C1 segment of cervical spinal cord (tissue), 14 donors: Measurements from ENCODE around the gene GPN2.

Experiments used
- DNase-seq, 14 donors: peaks; one replicate each; lab custom pipeline; 2025; lab: John Stamatoyannopoulos, UW

Gene GPN2

DNA sequence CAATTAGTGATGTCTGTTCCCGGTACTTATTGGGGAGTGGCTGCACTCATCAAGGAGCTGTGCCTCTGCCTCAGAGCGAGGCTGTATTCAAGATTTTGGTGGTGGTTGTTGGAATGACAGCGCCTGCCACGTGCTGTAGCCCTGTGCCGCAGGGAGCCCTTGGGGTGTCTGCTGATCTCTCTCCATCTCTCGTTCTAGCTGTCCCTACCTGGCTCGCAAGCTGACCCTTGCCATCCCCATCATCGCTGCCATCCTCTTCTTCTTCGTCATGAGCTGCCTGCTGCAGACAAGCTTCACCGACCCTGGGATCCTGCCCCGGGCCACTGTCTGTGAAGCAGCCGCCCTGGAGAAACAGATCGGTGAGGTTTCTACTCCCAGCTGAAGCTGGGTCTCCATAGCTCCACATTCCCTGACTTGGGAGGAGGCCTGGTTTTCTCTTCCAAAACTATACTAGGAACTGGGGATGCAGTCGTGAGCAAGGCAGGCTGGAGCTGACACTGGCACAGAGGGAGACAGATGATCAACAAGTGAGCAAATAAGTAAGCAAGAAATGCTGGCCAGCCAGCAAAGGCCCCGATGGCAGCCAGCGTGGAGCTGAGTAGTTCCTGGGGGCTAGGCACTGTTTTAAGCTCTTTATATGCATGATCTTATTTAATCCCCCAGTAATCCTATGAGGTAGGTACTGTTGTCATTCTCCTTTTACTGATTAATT, 57.7 kb downstream of the GPN2 start:
- no peak for DNase-seq

DNA sequence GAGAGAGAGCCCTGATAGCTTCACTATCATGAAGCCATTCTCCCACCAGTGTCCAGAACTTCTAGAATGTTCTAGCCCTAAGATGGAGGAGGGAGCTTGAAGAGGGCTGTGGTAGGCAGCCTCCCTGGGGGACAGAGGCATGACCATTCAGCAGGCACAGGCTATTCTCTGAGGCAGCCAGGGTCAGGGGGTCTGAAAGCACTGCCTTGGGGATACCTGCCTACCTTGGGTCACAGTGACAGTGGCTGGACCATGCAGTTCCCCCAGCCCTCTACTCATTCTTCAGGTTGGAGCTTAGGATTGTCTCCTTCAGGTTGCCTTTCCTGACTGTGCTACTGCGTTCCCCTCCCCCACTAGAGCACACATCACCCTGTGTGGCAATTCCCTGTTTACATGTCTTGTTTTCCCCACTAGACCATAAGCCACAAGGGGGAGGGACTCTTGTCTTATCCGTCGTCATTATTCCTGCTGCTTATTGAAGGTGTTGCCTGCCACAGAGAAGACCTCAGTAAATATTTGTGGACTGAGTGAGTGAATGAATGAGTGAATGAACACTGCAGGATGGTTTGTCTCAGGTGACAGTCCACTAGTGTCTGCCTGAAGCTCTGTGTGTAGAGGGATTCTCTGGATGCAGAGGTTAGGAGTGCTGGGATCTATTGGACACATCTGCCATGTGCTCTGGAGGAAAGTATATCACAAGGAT, 58.4 kb downstream of the GPN2 start:
- DNase-seq, result no peak

DNA sequence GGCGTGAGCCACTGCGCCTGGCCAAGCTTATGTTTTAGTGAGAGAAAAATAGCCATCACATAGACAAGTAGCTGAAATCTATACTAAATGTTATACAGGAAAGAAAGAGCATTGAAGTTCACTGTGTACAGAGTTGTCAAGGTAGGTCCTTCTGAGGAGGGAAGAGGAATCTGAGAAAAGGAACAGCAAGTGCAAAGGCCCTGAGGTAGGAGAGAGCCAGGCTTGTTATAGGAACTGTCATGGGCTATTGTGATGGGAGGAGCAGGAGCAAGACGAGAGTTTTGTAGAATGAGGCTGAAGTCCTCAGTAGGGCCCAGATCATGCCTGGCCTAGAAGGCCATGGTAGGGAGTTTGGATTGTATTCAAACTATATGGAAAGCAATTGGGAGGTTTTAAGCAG, 59.0 kb downstream of the GPN2 start:
- DNase-seq, result no peak

DNA sequence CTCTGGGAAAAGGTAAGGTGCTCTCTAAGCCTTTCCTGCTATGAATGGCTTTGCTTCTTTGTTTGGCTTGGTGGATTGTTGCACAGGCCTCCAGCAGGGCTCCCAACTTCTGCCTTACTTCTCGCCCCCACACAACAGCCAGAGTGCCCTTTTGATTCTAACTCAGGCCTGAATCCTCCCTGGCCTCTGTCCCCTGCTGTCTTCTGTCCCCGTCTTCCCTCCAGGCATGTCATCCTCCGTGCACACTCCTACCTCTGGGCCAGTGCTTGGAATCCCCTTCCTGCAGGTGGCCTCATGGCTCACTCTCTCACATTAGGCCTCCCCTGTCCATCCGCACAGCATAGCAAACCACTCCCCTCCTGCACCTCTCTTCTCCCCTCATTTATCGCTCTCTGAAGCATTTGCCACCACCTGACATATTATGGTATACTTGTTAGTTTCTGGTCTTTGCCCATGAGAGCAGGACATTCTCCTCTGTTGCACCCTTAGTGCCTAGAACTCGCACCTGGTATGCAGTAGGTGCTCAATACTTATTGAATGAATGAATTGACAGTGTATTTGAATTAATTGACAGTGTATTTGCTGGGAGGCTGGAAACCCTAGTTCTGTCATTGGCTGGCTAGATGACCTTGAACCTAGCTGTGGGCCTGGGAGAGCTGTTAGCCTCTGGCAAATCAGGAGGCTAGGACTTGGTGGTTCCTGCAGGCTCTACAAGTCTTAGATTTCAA, 60.7 kb downstream of the GPN2 start:
- no peak for DNase-seq

DNA sequence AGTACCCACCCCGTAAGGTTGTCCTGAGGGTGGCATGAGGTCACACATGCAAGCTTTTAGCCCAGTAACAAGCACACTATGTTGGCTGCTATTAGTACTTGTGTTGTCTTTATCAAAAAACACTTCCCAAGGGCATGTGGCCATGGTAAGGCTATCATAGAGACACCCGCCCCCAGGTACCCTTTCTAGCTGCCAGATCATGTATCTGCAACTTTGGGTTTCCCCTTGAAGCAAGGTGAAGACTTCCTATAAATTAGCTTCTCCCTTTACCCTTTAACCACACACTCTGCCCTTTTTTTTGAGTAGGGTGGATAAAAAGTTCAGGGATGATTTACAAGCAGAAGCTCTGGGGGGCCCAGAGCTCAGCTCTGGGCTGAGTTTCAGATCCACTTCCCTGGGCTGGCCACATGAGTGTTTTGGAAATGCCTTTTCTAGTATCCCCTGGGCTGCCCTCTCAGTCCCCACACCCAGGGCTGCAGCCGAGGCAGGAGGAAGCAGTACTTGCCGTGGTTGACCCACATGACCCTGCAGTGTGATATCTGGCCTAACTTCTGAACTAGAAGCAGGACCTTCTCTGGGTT, 61.6 kb downstream of the GPN2 start:
- DNase-seq, result peak in 7 of 14 donors; percentile 4 to 45 (median 18)

DNA sequence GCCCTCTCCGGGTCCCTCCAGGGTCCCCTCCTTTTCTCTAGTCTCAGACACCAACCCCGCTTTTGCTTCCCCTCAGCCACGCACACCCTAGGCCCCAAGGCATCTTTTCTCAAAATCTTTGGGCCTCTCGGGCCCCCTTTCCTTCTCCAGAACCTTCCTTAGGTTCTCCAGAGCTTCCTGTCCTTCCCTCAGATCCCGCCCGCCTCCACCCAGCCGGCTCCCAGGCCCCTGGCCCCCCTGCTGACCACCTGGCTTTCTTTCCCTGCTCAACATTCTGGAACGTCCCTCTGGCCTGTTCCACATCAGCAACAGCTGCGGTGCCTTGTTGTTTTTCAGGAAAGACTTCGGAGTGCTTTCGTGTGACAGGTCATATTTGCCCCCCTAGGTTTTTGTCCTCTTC, 62.4 kb downstream of the GPN2 start:
- DNase-seq, result peak in 1 of 14 donors; percentile 2

DNA sequence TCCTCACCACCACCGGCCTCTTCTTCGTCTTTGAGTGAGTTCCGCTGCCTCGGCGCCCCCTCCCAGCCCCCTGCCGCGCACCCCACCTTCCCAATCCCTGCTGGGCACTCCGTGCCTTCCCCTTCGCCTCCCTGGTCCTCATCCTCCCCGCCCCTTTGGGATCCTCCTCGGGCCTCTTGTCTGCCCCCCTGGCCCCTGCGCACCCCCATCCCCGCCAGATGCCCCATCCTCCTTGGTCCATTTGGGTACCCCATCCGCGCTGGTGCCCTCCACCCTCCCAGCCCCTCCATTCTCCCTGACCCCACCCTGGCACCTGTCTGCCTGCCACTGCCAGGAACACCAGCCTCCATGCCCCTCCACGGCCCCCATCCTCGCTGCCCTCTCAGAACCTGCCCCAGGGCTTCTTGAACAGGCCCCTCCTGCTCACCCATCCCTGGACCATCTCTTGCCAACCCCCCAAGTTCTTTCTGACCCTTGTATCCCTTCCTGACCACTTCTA, 62.9 kb downstream of the GPN2 start:
- DNase-seq, result peak in 1 of 14 donors; percentile 14

DNA sequence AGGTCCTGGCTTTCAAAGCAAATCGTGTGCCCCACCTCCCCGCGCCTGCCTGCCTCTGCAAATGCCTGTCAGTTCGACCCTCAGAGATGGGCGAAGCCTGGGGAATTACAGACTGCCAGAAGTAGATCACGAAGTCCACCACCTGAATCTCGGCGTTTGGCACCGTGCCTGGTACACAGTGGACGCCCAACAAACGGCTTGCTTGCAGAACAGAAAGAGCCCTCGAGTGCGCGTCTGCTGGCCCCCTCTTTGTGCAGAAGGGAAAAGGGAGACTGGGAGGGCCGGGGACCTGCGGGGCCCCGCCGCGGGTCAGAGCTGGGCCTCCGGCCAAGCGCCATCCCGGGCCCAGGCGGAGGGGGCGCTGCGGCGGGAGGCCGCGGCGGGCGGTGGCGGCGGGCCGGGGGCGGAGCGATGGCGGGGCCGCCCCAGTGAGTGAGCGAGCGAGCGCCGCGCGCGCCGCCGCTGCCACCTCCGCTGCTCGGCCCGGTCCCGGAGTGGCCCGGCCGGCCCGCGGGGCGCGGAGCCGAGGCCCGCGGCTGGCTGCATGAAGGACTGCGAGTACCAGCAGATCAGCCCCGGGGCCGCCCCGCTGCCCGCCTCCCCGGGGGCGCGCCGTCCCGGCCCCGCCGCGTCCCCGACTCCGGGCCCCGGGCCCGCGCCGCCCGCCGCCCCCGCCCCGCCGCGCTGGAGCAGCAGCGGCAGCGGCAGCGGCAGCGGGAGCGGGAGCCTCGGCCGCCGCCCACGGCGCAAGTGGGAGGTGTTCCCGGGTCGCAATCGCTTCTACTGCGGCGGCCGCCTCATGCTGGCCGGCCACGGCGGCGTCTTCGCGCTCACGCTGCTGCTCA, 63.6 kb downstream of the GPN2 start, which contains the start of gene ZDHHC18:
Gene ZDHHC18 (plus strand): TSS at position 428 of the 845 bp plus-strand sequence. CDS start 117 bp downstream, at position 545.
- peak in 11 of 14 donors; percentile 21 to 78 (median 52) for DNase-seq
